IMR-90 (cell line): Measurements from ENCODE around the gene GPR183.

Source experiments
- BHLHE40 ChIP-seq: fragments of 150-350 bp; IDR thresholded peaks from 2 replicates; pipeline ENCODE4 v1.6.1; 2016; ENCODE audit warnings: mild to moderate bottlenecking, low read depth, low read length
- CEBPB ChIP-seq: IDR thresholded peaks from 2 replicates; pipeline ENCODE4 v1.6.1; 2012; ENCODE audit warnings: low read depth, low read length, improper control_type of control experiment
- MAFK ChIP-seq: IDR thresholded peaks from 2 replicates; pipeline ENCODE4 v1.6.1; 2012; ENCODE audit warnings: low read depth, low read length, improper control_type of control experiment
- MAZ ChIP-seq: IDR thresholded peaks from 2 replicates; pipeline ENCODE4 v1.6.1; 2012; ENCODE audit warnings: low read depth, mild to moderate bottlenecking, low read length, improper control_type of control experiment, moderate library complexity, borderline replicate concordance
- MXI1 ChIP-seq: IDR thresholded peaks from 2 replicates; pipeline ENCODE4 v1.6.1; 2012; ENCODE audit warnings: low read depth, mild to moderate bottlenecking, low read length, moderate library complexity, borderline replicate concordance
- NFE2L2 ChIP-seq: fragments of 150-350 bp; IDR thresholded peaks from 2 replicates; pipeline ENCODE4 v1.6.1; 2016; ENCODE audit warnings: low read depth, mild to moderate bottlenecking, low read length
- POLR2A ChIP-seq: IDR thresholded peaks from 2 replicates; pipeline ENCODE4 v1.6.1; 2012; ENCODE audit warnings: mild to moderate bottlenecking, low read depth, low read length
- RAD21 ChIP-seq: IDR thresholded peaks from 2 replicates; pipeline ENCODE4 v1.6.1; 2012; ENCODE audit warnings: low read length, improper control_type of control experiment
- RCOR1 ChIP-seq: IDR thresholded peaks from 2 replicates; pipeline ENCODE4 v1.6.1; 2012; ENCODE audit warnings: mild to moderate bottlenecking, low read length, improper control_type of control experiment; ENCODE audit not compliant: insufficient replicate concordance
- RFX5 ChIP-seq: IDR thresholded peaks from 2 replicates; pipeline ENCODE4 v1.8.0; 2012; ENCODE audit warnings: low read depth, mild to moderate bottlenecking, low read length, moderate library complexity
- SMC3 ChIP-seq: fragments of 150-350 bp; IDR thresholded peaks from 2 replicates; pipeline ENCODE4 v1.6.1; 2016; ENCODE audit warnings: low read depth, mild to moderate bottlenecking, antibody characterized with exemption, low read length, moderate library complexity
- TF ChIP-seq, protein P1 (sequence below): conservative IDR thresholded peaks from 2 replicates; pipeline ENCODE4 v1.5.1; 2012; ENCODE audit warnings: mild to moderate bottlenecking, low read depth, low read length, improper control_type of control experiment
- TF ChIP-seq, protein P2 (sequence below): fragments of 150-350 bp; IDR thresholded peaks from 2 replicates; pipeline ENCODE4 v1.6.1; 2017; ENCODE audit warnings: mild to moderate bottlenecking, antibody characterized with exemption, low read length, low read depth
- TF ChIP-seq, protein P3 (sequence below): fragments of 150-350 bp; IDR thresholded peaks from 2 replicates; pipeline ENCODE4 v1.6.1; 2016; ENCODE audit warnings: low read depth, mild to moderate bottlenecking, low read length, moderate library complexity, borderline replicate concordance

DNA sequence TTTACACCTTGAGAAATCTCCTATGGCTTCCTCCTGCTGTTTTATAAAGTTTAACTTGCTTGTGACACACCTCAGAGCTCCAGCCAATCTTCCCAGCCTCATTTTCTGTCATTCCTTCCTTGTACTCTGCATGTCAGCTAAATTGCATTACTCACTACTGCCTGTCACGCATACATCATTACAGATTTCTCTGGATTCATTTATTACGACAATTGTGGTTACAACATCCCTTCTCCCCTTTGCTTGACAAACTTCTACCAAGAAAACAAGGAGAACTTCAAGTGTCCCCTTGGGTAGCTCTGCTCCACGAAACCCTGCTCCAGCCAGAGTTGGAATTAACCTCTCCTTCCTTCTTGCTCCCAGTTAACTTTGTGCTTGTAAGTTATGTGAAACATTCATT is 27.0 kb downstream of the GPR183 start:
- TF ChIP-seq, protein P1, sequence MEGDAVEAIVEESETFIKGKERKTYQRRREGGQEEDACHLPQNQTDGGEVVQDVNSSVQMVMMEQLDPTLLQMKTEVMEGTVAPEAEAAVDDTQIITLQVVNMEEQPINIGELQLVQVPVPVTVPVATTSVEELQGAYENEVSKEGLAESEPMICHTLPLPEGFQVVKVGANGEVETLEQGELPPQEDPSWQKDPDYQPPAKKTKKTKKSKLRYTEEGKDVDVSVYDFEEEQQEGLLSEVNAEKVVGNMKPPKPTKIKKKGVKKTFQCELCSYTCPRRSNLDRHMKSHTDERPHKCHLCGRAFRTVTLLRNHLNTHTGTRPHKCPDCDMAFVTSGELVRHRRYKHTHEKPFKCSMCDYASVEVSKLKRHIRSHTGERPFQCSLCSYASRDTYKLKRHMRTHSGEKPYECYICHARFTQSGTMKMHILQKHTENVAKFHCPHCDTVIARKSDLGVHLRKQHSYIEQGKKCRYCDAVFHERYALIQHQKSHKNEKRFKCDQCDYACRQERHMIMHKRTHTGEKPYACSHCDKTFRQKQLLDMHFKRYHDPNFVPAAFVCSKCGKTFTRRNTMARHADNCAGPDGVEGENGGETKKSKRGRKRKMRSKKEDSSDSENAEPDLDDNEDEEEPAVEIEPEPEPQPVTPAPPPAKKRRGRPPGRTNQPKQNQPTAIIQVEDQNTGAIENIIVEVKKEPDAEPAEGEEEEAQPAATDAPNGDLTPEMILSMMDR: no peak
- TF ChIP-seq, protein P2, sequence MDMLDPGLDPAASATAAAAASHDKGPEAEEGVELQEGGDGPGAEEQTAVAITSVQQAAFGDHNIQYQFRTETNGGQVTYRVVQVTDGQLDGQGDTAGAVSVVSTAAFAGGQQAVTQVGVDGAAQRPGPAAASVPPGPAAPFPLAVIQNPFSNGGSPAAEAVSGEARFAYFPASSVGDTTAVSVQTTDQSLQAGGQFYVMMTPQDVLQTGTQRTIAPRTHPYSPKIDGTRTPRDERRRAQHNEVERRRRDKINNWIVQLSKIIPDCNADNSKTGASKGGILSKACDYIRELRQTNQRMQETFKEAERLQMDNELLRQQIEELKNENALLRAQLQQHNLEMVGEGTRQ: no peak
- TF ChIP-seq POLR2A (no peak), RAD21 (no peak), NFE2L2 (no peak), RFX5 (no peak), CEBPB (no peak), MAZ (no peak), SMC3 (no peak), MXI1 (no peak), BHLHE40 (no peak), MAFK (no peak), RCOR1 (no peak)
- TF ChIP-seq, protein P3, sequence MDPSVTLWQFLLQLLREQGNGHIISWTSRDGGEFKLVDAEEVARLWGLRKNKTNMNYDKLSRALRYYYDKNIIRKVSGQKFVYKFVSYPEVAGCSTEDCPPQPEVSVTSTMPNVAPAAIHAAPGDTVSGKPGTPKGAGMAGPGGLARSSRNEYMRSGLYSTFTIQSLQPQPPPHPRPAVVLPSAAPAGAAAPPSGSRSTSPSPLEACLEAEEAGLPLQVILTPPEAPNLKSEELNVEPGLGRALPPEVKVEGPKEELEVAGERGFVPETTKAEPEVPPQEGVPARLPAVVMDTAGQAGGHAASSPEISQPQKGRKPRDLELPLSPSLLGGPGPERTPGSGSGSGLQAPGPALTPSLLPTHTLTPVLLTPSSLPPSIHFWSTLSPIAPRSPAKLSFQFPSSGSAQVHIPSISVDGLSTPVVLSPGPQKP: no peak
